ENCODE measurements around the gene AGTRAP. TPM values are rescaled to one million over a fixed set of nuclear protein-coding genes. Genes with fewer than 3 reads are reported as not detected.

Gene AGTRAP
- total and polyA plus RNA-seq, 12 donors: 23.4 to 104 (median 45.1) TPM

- H3K36me3 ChIP-seq (replicated peaks in 1 of 2): no peaks in the 10 kb centered on the region
- H3K4me1 ChIP-seq (replicated peaks in 1 of 2): no peaks in the 10 kb centered on the region
- TF ChIP-seq CTCF (IDR thresholded peaks at IDR 0.05) (no peak), POLR2A (IDR thresholded peaks at IDR 0.05) (no peak)
- no peaks in the 10 kb centered on the region for H3K9me3 ChIP-seq (replicated peaks in 1 of 3)
- no peak overlapping the region for H3K27ac ChIP-seq
- DNase-seq: no peak
- no peak overlapping the region for H3K4me3 ChIP-seq
- intact Hi-C loops (cut with DNase I): no loop called here
- 51 to 68% (median 60%) methylated on average over 4 to 5 of the region's 5 CpGs for WGBS, 4 donors
- H3K27me3 ChIP-seq: no peaks in the 10 kb centered on the region
Observed at GRCh38 chr1:11772458-11772857, 36.5 kb downstream of the AGTRAP start.

GRCh38 chr1:11774753-11775152, 38.8 kb downstream of the AGTRAP start:
- H3K4me3 ChIP-seq: no peak overlapping the region
- H3K27me3 ChIP-seq: no peaks in the 10 kb centered on the region
- H3K9me3 ChIP-seq (replicated peaks in 1 of 3): no peaks in the 10 kb centered on the region
- H3K4me1 ChIP-seq (replicated peaks in 1 of 2): no peaks in the 10 kb centered on the region
- no peak for TF ChIP-seq POLR2A (IDR thresholded peaks at IDR 0.05)
- intact Hi-C loops (cut with DNase I): no loop called here
- DNase-seq: no peak
- WGBS, 4 donors: 84 to 91% (median 90%) methylated on average over 8 to 9 of the region's 9 CpGs
- H3K36me3 ChIP-seq (replicated peaks in 1 of 2): no peaks in the 10 kb centered on the region
- no peak overlapping the region for H3K27ac ChIP-seq

DNA sequence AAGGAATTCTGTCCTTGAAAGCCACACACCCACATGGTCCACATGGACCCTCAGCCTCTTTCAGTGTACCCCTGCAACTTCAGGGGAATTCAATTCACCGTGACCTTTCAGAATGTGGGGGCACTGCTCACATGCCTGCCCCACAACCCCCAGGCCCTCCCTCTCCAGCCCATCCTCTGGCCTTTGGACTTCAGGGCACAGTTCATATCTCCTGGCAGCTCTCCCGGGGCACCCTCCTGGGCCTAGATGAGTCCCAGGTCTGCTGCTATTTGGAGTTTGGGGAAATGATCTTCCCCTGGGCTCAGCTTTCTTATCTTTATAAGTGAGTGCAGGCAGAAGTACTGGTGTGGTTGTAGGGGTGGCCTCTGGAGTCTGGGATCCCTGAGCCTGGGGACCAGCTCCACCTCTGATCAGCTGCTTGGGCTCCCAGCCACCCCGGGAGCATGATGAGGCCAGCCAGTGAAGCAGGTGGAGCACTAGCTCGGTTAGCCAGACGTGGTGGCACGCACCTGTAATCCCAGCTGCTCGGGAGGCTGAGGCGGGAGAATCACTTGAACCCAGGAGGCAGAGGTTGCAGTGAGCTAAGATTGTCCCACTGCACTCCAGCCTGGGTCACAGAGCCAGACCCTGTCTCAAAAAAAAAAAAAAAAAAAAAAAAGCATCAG, 41.9 kb downstream of the AGTRAP start:
- TF ChIP-seq POLR2A (IDR thresholded peaks at IDR 0.05): no peak
- WGBS, 4 donors: 91 to 94% (median 92%) methylated on average over 3 to 8 of the region's 8 CpGs
- H3K36me3 ChIP-seq (replicated peaks in 1 of 2): no peaks in the 10 kb centered on the region
- intact Hi-C loops (cut with DNase I): no loop called here
- H3K4me3 ChIP-seq: no peak overlapping the region
- DNase-seq: no peak
- H3K4me1 ChIP-seq (replicated peaks in 1 of 2): no peaks in the 10 kb centered on the region
- no peaks in the 10 kb centered on the region for H3K9me3 ChIP-seq (replicated peaks in 1 of 3)
- H3K27ac ChIP-seq: no peak overlapping the region
- H3K27me3 ChIP-seq: no peaks in the 10 kb centered on the region

DNA sequence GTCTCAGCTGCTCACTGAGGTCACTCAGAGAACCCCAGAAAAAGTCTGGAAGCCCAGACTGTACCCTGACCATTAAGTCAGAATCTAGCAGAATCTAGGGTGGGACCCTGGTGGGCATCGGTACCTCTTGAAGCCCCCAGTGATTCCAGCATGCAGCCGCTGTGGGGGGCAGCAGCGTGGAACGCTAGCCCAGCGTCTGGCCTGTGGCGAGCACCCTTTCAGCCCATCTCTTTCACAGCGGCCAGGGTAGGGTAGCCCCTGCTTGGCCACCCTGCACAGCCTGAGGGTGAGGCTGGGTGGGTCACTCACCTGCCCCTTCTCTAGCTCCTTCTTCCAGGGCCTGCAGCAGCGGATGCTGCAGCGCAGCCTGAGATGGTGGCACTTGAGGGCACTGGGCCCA, 42.4 kb downstream of the AGTRAP start:
- Histone ChIP-seq H3K27ac (no peak overlapping the region), H3K36me3 (replicated peaks in 1 of 2) (no peaks in the 10 kb centered on the region), H3K4me3 (no peak overlapping the region), H3K4me1 (replicated peaks in 1 of 2) (no peaks in the 10 kb centered on the region), H3K9me3 (replicated peaks in 1 of 3) (no peaks in the 10 kb centered on the region), H3K27me3 (no peaks in the 10 kb centered on the region)
- intact Hi-C loops (cut with DNase I): no loop called here
- WGBS, 4 donors: 67 to 92% (median 91%) methylated on average over 1 to 9 of the region's 9 CpGs
- TF ChIP-seq POLR2A (IDR thresholded peaks at IDR 0.05): no peak
- TF ChIP-seq CTCF (IDR thresholded peaks at IDR 0.05): no peak
- DNase-seq: no peak

GRCh38 chr1:11778844-11779623, 43.1 kb downstream of the AGTRAP start:
- no peaks in the 10 kb centered on the region for H3K9me3 ChIP-seq (replicated peaks in 1 of 3)
- no peaks in the 10 kb centered on the region for H3K36me3 ChIP-seq (replicated peaks in 1 of 2)
- H3K27ac ChIP-seq: no peak overlapping the region
- TF ChIP-seq CTCF (IDR thresholded peaks at IDR 0.05): no peak
- TF ChIP-seq POLR2A (IDR thresholded peaks at IDR 0.05): no peak
- no peaks in the 10 kb centered on the region for H3K4me1 ChIP-seq (replicated peaks in 1 of 2)
- H3K4me3 ChIP-seq: no peak overlapping the region
- intact Hi-C loops (cut with DNase I): no loop called here
- WGBS, 4 donors: 81 to 91% (median 90%) methylated on average over 11 to 14 of the region's 15 CpGs
- H3K27me3 ChIP-seq: no peaks in the 10 kb centered on the region
- no peak for DNase-seq

All from adrenal gland (tissue), 12 donors.